Measurements from ENCODE around the gene IL17RA. TPM values are rescaled to one million over a fixed set of nuclear protein-coding genes. Genes with fewer than 3 reads are reported as not detected.

IL17RA gene
- total and polyA plus RNA-seq, 2 donors (not counting 3 experiments of a cell fraction or from before 2014, with no cell fraction given): 13.0 to 19.3 TPM

DNA sequence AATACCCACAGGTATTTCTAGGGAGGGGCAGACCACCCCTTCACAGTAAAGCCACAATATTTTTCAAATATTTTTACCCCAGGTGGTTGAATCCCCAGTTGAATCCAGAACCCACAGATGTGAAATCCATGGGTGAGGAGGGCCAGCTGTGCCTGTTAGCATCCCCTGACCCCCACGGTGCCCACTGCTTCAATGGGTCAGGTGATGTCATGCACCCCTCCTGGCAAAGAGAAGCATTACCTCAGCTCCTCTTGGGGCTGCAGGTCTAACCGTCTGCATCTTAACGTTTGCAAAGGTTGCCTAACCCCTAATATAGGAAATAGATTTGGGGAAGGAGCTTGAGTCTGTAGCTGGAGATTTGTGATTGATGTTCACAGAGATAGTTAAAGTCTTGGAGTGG, 24.7 kb upstream of the IL17RA start:
- no peak overlapping the region for H3K9ac ChIP-seq (replicated peaks; ENCODE audit: extremely low read depth, insufficient read depth, low read length)
- no peaks in the 10 kb centered on the region for H3K9me3 ChIP-seq (replicated peaks; ENCODE audit: control insufficient read depth, insufficient read depth, low read length)
- no peak overlapping the region for H3K4me2 ChIP-seq (ENCODE audit: insufficient read depth, low read length)
- H3K36me3 ChIP-seq (ENCODE audit: control insufficient read depth in 2 of 2, extremely low read depth in 1 of 2, insufficient read depth in 2 of 2, low read length in 2 of 2): no peaks in the 10 kb centered on the region
- no peaks in the 10 kb centered on the region for H3K79me2 ChIP-seq (ENCODE audit: control insufficient read depth, insufficient read depth, low read length)
- TF ChIP-seq POLR2AphosphoS5 (IDR thresholded peaks at IDR 0.05; ENCODE audit: insufficient read depth, low read depth, low read length): no peak
- TF ChIP-seq JUN (IDR thresholded peaks at IDR 0.05; ENCODE audit: borderline replicate concordance, insufficient read depth, insufficient read length, low read depth): no peak
- TF ChIP-seq, protein P1, sequence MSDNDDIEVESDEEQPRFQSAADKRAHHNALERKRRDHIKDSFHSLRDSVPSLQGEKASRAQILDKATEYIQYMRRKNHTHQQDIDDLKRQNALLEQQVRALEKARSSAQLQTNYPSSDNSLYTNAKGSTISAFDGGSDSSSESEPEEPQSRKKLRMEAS (IDR thresholded peaks at IDR 0.05; ENCODE audit: insufficient read depth, insufficient read length): no peak
- TF ChIP-seq MYC (IDR thresholded peaks at IDR 0.05; ENCODE audit: low read depth, low read length): no peak
- TF ChIP-seq GATA2 (IDR thresholded peaks at IDR 0.05; ENCODE audit: insufficient read depth, insufficient read length, low read depth, low read length): no peak
- no peak for TF ChIP-seq POLR2A (IDR thresholded peaks at IDR 0.05; ENCODE audit: low read depth, low read length)
- TF ChIP-seq, protein P2, sequence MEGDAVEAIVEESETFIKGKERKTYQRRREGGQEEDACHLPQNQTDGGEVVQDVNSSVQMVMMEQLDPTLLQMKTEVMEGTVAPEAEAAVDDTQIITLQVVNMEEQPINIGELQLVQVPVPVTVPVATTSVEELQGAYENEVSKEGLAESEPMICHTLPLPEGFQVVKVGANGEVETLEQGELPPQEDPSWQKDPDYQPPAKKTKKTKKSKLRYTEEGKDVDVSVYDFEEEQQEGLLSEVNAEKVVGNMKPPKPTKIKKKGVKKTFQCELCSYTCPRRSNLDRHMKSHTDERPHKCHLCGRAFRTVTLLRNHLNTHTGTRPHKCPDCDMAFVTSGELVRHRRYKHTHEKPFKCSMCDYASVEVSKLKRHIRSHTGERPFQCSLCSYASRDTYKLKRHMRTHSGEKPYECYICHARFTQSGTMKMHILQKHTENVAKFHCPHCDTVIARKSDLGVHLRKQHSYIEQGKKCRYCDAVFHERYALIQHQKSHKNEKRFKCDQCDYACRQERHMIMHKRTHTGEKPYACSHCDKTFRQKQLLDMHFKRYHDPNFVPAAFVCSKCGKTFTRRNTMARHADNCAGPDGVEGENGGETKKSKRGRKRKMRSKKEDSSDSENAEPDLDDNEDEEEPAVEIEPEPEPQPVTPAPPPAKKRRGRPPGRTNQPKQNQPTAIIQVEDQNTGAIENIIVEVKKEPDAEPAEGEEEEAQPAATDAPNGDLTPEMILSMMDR (IDR thresholded peaks at IDR 0.05; ENCODE audit: extremely low read depth in 1 of 2, insufficient read depth in 1 of 2, low read depth in 1 of 2, low read length in 2 of 2): no peak
- no peak for TF ChIP-seq FOS (IDR thresholded peaks at IDR 0.05; ENCODE audit: borderline replicate concordance, insufficient read depth, low read length)
- no peak for TF ChIP-seq EZH2 (IDR thresholded peaks at IDR 0.05; ENCODE audit: borderline replicate concordance, low read depth, low read length, severe bottlenecking)
- H3K4me1 ChIP-seq (ENCODE audit: control insufficient read depth, extremely low read depth, insufficient read depth, low read length): peaks cover 22% of the 10 kb centered on the region
- no peaks in the 10 kb centered on the region for H3K9me1 ChIP-seq (replicated peaks; ENCODE audit: control insufficient read depth, extremely low read depth, insufficient read depth, low read length)
- no peaks in the 10 kb centered on the region for H4K20me1 ChIP-seq (replicated peaks; ENCODE audit: control insufficient read depth, extremely low read depth, insufficient read depth, low read length)
- H3K27ac ChIP-seq (ENCODE audit: insufficient read depth, low read depth, low read length): no peak overlapping the region
- peaks cover 0 to 9% of the 10 kb centered on the region in 2 experiments for H3K27me3 ChIP-seq (ENCODE audit: control insufficient read depth in 2 of 2, insufficient read depth in 2 of 2, low read length in 2 of 2)
- no peak overlapping the region for H2AFZ ChIP-seq (ENCODE audit: low read depth, low read length)
- intact Hi-C loops (cut with micrococcal nuclease): no loop called here
- no peak overlapping the region for H3K4me3 ChIP-seq (replicated peaks in 1 of 3; ENCODE audit: insufficient read depth in 1 of 3, low read depth in 1 of 3, low read length in 3 of 3)
- ChIA-PET CTCF (interaction anchor here (0.7 kb wide), 1 partner anchor 143 kb away, joined by 4 read pairs; no protein-coding TSS in a partner anchor), POLR2A (no interaction called here)
- FAIRE-seq (no peak), DNase-seq (ENCODE audit: low read depth, low spot score) (no peak)
- dilution Hi-C loops (cut with MboI; ENCODE audit: extremely low pct_ligation_motif_present, low sequenced_read_pairs): no loop called here
- BruUV-seq (replicated peaks): no TSS peak
